ENCODE data around the gene COL4A1. TPM values are rescaled to one million over a fixed set of nuclear protein-coding genes. Genes with fewer than 3 reads are reported as not detected.
A peak's percentile ranks its signal among the peaks of the same experiment; 100 is the strongest.

The COL4A1 gene
- total RNA-seq, 2 donors from 2014 or later, result 80.4 to 253 TPM

- intact Hi-C loops (cut with DNase I), result no loop called here
- Histone ChIP-seq H3K27me3 (no peaks in the 10 kb centered on the region), H3K4me1 (peaks cover 12% of the 10 kb centered on the region), H3K9me3 (no peaks in the 10 kb centered on the region), H3K36me3 (replicated peaks in 1 of 2; ENCODE audit: insufficient read depth in 1 of 2, low read depth in 2 of 2) (no peaks in the 10 kb centered on the region), H3K27ac (peak overlapping the region; percentile 13 to 84 (median 74)), H3K4me3 (peak overlapping the region; percentile 17 to 28)
- WGBS, 2 donors, result 0 to 1% methylated on average over 12 to 60 of the region's 60 CpGs
- peak in 2 of 3 donors; percentile 37 to 49 for TF ChIP-seq POLR2A (IDR thresholded peaks at IDR 0.05)
- TF ChIP-seq, protein P1, sequence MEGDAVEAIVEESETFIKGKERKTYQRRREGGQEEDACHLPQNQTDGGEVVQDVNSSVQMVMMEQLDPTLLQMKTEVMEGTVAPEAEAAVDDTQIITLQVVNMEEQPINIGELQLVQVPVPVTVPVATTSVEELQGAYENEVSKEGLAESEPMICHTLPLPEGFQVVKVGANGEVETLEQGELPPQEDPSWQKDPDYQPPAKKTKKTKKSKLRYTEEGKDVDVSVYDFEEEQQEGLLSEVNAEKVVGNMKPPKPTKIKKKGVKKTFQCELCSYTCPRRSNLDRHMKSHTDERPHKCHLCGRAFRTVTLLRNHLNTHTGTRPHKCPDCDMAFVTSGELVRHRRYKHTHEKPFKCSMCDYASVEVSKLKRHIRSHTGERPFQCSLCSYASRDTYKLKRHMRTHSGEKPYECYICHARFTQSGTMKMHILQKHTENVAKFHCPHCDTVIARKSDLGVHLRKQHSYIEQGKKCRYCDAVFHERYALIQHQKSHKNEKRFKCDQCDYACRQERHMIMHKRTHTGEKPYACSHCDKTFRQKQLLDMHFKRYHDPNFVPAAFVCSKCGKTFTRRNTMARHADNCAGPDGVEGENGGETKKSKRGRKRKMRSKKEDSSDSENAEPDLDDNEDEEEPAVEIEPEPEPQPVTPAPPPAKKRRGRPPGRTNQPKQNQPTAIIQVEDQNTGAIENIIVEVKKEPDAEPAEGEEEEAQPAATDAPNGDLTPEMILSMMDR (IDR thresholded peaks at IDR 0.05), result peak in 4 of 7 experiments; percentile 16 to 28 (median 26)
- DNase-seq, result peak; percentile 56 to 78 (median 70)
- peak; percentile 84 for ATAC-seq
Observed at GRCh38 chr13:110138010-110138699, 168.8 kb downstream of the COL4A1 start.

- ATAC-seq, result peak; percentile 70
- TF ChIP-seq POLR2A (IDR thresholded peaks at IDR 0.05), result peak in 2 of 3 donors; percentile 2 to 9
- TF ChIP-seq, protein P1 (IDR thresholded peaks at IDR 0.05), result peak in 5 of 7 experiments; percentile 14 to 47 (median 38)
- Histone ChIP-seq H3K9me3 (no peaks in the 10 kb centered on the region), H3K36me3 (replicated peaks in 1 of 2; ENCODE audit: insufficient read depth in 1 of 2, low read depth in 2 of 2) (no peaks in the 10 kb centered on the region), H3K4me3 (peak overlapping the region; percentile 17 to 28), H3K4me1 (peaks cover 12% of the 10 kb centered on the region), H3K27me3 (no peaks in the 10 kb centered on the region), H3K27ac (peak overlapping the region; percentile 13 to 84 (median 74))
- DNase-seq, result peak; percentile 45 to 72 (median 66)
- intact Hi-C loops (cut with DNase I), result no loop called here
- 0% methylated on average over 7 of the region's 7 CpGs for WGBS, 2 donors
Observed at GRCh38 chr13:110137680-110138009, 169.3 kb downstream of the COL4A1 start.

DNA sequence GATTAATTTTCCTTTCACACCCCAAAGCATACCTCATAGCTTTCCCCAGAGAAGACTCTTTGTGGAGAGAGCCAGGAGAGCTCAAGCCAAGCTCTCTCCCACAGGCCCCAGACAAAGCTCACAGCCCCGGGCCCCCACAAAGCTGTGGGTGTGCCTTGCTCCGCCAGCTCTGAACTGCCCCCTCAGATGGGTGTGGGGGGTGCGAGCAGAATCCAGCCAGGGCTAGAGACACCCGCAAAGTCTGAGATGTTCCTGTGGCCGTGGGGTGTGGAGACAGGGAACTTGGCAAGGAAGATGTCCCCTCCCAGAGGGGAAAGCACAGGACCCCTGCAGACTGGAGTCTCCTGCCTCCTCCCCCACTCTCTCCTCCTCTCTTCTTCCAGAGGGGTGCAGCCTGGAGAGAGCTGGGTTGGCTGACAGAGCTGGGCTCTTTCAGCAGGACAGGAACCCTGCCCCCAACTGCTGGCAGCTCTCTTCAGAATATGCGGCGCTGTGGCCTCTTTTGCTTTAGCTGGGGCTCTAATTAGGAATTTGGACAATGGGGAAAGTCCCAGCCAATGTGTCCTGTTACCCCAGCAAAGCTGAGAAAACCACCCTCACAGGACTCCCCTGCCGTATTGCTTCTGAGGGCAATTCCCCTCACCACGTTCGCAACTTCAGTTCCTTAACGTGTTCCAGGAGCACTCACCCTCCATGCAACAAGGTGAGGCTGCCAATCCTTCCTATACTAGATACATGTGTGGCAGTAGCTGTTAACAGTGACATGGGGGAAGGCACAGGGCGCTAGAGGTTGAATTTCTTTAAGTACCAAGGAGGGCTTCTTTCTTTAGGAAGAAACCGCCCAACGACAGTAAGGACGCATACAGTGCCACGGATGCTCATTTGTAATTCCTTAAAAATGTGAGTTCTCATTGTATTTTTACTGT is 170.0 kb downstream of the COL4A1 start:
- TF ChIP-seq, protein P1 (IDR thresholded peaks at IDR 0.05), result no peak
- no peak for TF ChIP-seq POLR2A (IDR thresholded peaks at IDR 0.05)
- Histone ChIP-seq H3K4me3 (no peak overlapping the region), H3K36me3 (replicated peaks in 1 of 2; ENCODE audit: insufficient read depth in 1 of 2, low read depth in 2 of 2) (no peaks in the 10 kb centered on the region), H3K4me1 (peaks cover 12% of the 10 kb centered on the region), H3K27ac (peak overlapping the region in 1 of 4 donors; percentile 84), H3K9me3 (no peaks in the 10 kb centered on the region), H3K27me3 (no peaks in the 10 kb centered on the region)
- DNase-seq (no peak), ATAC-seq (no peak)
- WGBS, 2 donors, result 38 to 50% methylated on average over 13 to 16 of the region's 16 CpGs
- intact Hi-C loops (cut with DNase I), result no loop called here

DNA sequence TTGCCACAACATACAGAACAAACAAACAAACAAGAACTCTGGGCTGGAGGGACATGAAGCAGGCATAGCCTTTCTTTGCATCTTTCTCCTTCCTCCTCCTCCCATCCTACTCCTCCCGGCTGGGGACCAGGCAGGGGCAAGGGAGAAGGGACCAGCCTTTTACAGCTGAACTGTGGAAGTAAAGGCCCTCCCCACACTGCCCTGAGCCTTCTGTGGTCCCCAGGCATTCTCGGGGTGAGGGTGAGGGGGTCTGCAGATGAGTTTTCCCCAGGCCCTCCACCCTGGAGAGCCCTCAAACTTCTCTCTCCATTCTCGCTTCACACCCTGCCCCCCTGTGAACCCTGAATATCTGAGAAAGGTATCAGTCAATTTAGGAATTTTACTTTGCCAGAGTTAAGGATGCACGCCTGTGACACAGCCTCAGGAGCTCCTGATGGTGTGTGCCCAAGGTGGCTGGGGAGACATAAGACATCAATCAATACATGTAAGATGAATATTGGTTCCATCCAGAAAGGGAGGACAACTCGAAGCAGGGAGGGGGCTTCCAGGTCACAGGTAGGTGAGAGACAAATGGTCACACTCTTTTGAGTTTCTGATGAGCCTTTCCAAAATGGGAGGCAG is 170.9 kb downstream of the COL4A1 start:
- H3K4me1 ChIP-seq, result peaks cover 12% of the 10 kb centered on the region
- intact Hi-C loops (cut with DNase I), result no loop called here
- H3K4me3 ChIP-seq, result no peak overlapping the region
- DNase-seq (no peak), ATAC-seq (no peak)
- TF ChIP-seq, protein P1 (IDR thresholded peaks at IDR 0.05), result no peak
- no peak for TF ChIP-seq POLR2A (IDR thresholded peaks at IDR 0.05)
- no peaks in the 10 kb centered on the region for H3K36me3 ChIP-seq (replicated peaks in 1 of 2; ENCODE audit: insufficient read depth in 1 of 2, low read depth in 2 of 2)
- 66 to 73% methylated on average over 5 of the region's 5 CpGs for WGBS, 2 donors
- no peaks in the 10 kb centered on the region for H3K27me3 ChIP-seq
- H3K27ac ChIP-seq, result no peak overlapping the region
- H3K9me3 ChIP-seq, result no peaks in the 10 kb centered on the region
